HEK293 (cell line): ENCODE results near the gene CBX7.

Experiments used
- ZBTB17 ChIP-seq: fragments of 450-650 bp; formaldehyde crosslinking; IDR thresholded peaks from 2 replicates; pipeline ENCODE4 v1.5.1; 2016; ENCODE audit warnings: missing biosample characterization, missing genetic modification characterization
- ZNF121 ChIP-seq: fragments of 450-650 bp; formaldehyde crosslinking; IDR thresholded peaks from 2 replicates; pipeline ENCODE4 v1.5.1; 2016; ENCODE audit warnings: missing biosample characterization, missing genetic modification characterization
- ZNF501 ChIP-seq: fragments of 450-650 bp; formaldehyde crosslinking; IDR thresholded peaks from 2 replicates; pipeline ENCODE4 v1.5.1; 2016; ENCODE audit warnings: missing biosample characterization, missing genetic modification characterization
- ZNF707 ChIP-seq: fragments of 450-650 bp; formaldehyde crosslinking; IDR thresholded peaks from 2 replicates; pipeline ENCODE4 v1.5.1; 2016; ENCODE audit warnings: missing biosample characterization, missing genetic modification characterization
- ZNF747 ChIP-seq: fragments of 450-650 bp; formaldehyde crosslinking; IDR thresholded peaks from 2 replicates; pipeline ENCODE4 v1.5.1; 2016; ENCODE audit warnings: missing biosample characterization, missing genetic modification characterization
- TF ChIP-seq, protein P1 (sequence below): fragments of 450-650 bp; formaldehyde crosslinking; IDR thresholded peaks from 2 replicates; pipeline ENCODE4 v1.5.1; 2016; ENCODE audit warnings: missing biosample characterization, missing genetic modification characterization
- TF ChIP-seq, protein P2 (sequence below): fragments of 450-650 bp; formaldehyde crosslinking; IDR thresholded peaks from 2 replicates; pipeline ENCODE4 v1.5.1; 2016; ENCODE audit warnings: missing biosample characterization, missing genetic modification characterization
- TF ChIP-seq, protein P3 (sequence below): fragments of 450-650 bp; formaldehyde crosslinking; IDR thresholded peaks from 2 replicates; pipeline ENCODE4 v1.5.1; 2016; ENCODE audit warnings: missing biosample characterization, missing genetic modification characterization

DNA sequence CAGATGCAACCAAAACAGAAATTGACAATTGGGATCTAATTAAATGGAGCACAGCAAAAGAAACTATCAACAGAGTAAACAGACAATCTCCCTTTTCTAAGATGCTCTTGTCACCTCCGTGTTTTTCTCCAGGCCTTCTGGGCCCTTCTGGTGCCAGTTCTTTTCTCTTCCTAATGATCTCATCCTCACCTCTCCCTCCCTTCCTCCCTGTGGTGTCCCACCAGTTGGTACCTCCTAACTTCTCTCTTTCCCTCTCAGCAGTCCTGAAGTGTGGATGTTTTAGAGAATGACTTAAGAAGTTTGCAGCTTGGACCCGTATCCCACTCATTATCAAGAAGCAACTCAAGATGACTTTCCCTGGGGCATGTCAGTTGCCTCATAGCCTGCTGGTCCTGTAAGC, 49.0 kb downstream of the CBX7 start:
- TF ChIP-seq ZNF501 (no peak), ZBTB17 (no peak), ZNF747 (tag by site-specific recombination) (no peak), ZNF707 (tag by site-specific recombination) (no peak), ZNF121 (tag by site-specific recombination) (no peak)
- TF ChIP-seq, protein P1, sequence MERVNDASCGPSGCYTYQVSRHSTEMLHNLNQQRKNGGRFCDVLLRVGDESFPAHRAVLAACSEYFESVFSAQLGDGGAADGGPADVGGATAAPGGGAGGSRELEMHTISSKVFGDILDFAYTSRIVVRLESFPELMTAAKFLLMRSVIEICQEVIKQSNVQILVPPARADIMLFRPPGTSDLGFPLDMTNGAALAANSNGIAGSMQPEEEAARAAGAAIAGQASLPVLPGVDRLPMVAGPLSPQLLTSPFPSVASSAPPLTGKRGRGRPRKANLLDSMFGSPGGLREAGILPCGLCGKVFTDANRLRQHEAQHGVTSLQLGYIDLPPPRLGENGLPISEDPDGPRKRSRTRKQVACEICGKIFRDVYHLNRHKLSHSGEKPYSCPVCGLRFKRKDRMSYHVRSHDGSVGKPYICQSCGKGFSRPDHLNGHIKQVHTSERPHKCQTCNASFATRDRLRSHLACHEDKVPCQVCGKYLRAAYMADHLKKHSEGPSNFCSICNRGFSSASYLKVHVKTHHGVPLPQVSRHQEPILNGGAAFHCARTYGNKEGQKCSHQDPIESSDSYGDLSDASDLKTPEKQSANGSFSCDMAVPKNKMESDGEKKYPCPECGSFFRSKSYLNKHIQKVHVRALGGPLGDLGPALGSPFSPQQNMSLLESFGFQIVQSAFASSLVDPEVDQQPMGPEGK (tag by site-specific recombination), result no peak
- TF ChIP-seq, protein P2, sequence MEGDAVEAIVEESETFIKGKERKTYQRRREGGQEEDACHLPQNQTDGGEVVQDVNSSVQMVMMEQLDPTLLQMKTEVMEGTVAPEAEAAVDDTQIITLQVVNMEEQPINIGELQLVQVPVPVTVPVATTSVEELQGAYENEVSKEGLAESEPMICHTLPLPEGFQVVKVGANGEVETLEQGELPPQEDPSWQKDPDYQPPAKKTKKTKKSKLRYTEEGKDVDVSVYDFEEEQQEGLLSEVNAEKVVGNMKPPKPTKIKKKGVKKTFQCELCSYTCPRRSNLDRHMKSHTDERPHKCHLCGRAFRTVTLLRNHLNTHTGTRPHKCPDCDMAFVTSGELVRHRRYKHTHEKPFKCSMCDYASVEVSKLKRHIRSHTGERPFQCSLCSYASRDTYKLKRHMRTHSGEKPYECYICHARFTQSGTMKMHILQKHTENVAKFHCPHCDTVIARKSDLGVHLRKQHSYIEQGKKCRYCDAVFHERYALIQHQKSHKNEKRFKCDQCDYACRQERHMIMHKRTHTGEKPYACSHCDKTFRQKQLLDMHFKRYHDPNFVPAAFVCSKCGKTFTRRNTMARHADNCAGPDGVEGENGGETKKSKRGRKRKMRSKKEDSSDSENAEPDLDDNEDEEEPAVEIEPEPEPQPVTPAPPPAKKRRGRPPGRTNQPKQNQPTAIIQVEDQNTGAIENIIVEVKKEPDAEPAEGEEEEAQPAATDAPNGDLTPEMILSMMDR (tag by site-specific recombination), result no peak
- TF ChIP-seq, protein P3, sequence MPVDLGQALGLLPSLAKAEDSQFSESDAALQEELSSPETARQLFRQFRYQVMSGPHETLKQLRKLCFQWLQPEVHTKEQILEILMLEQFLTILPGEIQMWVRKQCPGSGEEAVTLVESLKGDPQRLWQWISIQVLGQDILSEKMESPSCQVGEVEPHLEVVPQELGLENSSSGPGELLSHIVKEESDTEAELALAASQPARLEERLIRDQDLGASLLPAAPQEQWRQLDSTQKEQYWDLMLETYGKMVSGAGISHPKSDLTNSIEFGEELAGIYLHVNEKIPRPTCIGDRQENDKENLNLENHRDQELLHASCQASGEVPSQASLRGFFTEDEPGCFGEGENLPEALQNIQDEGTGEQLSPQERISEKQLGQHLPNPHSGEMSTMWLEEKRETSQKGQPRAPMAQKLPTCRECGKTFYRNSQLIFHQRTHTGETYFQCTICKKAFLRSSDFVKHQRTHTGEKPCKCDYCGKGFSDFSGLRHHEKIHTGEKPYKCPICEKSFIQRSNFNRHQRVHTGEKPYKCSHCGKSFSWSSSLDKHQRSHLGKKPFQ (tag by site-specific recombination), result no peak
